WERI-Rb-1 (cell line): Measurements from ENCODE around the gene DHX38.
A peak's percentile ranks its signal among the peaks of the same experiment; 100 is the strongest.

Experiments
- DNase-seq: peaks from one replicate; pipeline ENCODE4 v3.0.0-alpha.2; 2020
- H3K27ac ChIP-seq: fragments of 250-450 bp; sonication (Bioruptor Pico); 2 replicates; pipeline ENCODE4 v1.5.1; 2020; ENCODE audit warnings: mild to moderate bottlenecking, moderate library complexity
- H3K27me3 ChIP-seq: fragments of 250-450 bp; sonication (Bioruptor Pico); 2 replicates; pipeline ENCODE4 v1.5.1; 2021; ENCODE audit warnings: mild to moderate bottlenecking, low read depth, moderate library complexity; ENCODE audit not compliant: insufficient read depth, severe bottlenecking
- H3K36me3 ChIP-seq: fragments of 250-450 bp; sonication (Bioruptor Pico); 2 replicates; pipeline ENCODE4 v1.5.1; 2020; ENCODE audit warnings: mild to moderate bottlenecking, moderate library complexity
- H3K4me3 ChIP-seq: 2 replicates; pipeline ENCODE4 v1.5.1; 2011; ENCODE audit warnings: low read depth, mild to moderate bottlenecking, control low read depth, low read length
- H3K9me3 ChIP-seq: fragments of 250-450 bp; sonication (Bioruptor Pico); 2 replicates; pipeline ENCODE4 v1.5.1; 2021; ENCODE audit warnings: mild to moderate bottlenecking, moderate library complexity; ENCODE audit not compliant: severe bottlenecking
- CTCF ChIP-seq: IDR thresholded peaks from 2 replicates; pipeline ENCODE4 v1.5.1; 2011; ENCODE audit warnings: low read depth, mild to moderate bottlenecking, control low read depth, inconsistent platforms, low read length

The DHX38 gene

DNA sequence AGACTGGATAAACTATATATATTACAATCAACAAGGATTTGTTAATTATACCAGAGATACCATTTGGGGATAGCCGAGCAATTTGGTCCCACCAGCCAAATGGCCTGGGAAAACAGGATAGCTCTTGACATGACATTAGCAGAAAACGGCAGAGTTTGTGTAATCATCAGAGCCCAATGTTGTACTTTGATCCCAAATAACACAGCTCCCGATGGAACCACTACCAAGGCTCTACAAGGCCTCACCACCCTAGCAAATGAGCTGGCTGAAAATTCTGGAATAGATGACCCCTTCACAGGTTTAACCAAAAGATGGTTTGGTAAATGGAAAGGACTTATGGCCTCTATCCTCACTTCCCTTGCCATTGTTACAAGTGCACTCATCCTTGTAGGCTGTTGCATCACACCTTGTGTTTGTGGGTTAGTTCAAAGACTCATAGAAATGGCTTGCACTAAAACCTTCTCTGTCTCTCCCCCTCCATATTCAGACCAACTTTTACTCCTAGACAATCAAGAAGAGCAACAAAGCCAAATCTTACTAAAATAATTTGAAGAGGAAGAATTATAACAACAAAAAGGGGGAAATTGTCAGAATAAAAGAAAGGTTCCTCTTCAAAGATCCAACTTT, 9.8 kb upstream of the DHX38 start:
- H3K36me3 ChIP-seq, result peaks cover 40% of the 10 kb centered on the region
- DNase-seq, result no peak
- peaks cover 2% of the 10 kb centered on the region for H3K9me3 ChIP-seq
- H3K4me3 ChIP-seq, result no peak overlapping the region
- TF ChIP-seq CTCF, result no peak
- H3K27ac ChIP-seq, result no peak overlapping the region
- no peaks in the 10 kb centered on the region for H3K27me3 ChIP-seq

GRCh38 chr16:72084445-72084844, 9.2 kb upstream of the DHX38 start:
- DNase-seq, result no peak
- Histone ChIP-seq H3K27ac (no peak overlapping the region), H3K27me3 (no peaks in the 10 kb centered on the region), H3K9me3 (peaks cover 2% of the 10 kb centered on the region), H3K4me3 (no peak overlapping the region), H3K36me3 (peaks cover 45% of the 10 kb centered on the region)
- no peak for TF ChIP-seq CTCF

DNA sequence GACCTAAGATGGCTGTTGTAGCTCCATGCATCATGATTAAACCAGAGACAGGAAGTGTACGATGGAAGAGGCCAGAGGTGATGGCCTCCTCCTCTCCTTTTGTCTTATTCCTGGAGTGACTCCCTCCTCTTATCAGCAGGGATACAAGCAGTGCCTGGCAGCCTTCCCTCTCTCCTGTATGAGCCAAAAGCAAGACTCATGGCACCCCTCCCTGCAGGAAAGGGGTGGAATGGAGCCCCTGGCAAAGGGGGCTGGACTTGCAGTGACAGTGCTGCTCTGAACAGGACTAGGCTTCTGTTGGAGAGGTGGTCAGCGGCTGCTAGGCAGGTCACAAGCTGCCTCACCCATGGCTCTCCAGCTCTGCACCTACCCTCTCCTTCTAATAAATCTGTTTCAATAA, 8.6 kb upstream of the DHX38 start:
- no peak overlapping the region for H3K27ac ChIP-seq
- no peak for TF ChIP-seq CTCF
- peaks cover 2% of the 10 kb centered on the region for H3K9me3 ChIP-seq
- H3K4me3 ChIP-seq, result no peak overlapping the region
- no peak for DNase-seq
- H3K36me3 ChIP-seq, result peaks cover 51% of the 10 kb centered on the region
- H3K27me3 ChIP-seq, result no peaks in the 10 kb centered on the region

DNA sequence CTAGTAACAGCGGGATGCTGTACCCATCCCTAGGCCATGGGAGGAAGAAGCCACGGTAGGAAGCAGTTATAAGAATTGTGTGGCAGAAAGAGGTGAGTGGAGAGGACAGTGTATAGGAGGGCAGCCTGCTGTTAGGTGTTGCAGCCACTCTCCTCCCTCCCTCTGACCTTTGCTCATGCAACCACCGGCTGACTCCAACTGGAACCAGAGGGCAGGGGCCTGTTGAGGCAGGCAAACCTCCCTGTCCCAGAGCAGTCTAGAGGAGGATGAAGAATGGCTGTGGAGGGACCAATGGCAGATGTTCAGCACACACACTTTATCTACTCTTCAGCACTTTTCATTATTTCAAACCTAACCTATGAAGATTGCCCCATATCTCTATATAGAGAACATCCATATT, 2.4 kb upstream of the DHX38 start:
- no peak for DNase-seq
- TF ChIP-seq CTCF, result no peak
- no peak overlapping the region for H3K27ac ChIP-seq
- peaks cover 41% of the 10 kb centered on the region for H3K36me3 ChIP-seq
- no peaks in the 10 kb centered on the region for H3K27me3 ChIP-seq
- H3K4me3 ChIP-seq, result no peak overlapping the region
- H3K9me3 ChIP-seq, result no peaks in the 10 kb centered on the region

DNA sequence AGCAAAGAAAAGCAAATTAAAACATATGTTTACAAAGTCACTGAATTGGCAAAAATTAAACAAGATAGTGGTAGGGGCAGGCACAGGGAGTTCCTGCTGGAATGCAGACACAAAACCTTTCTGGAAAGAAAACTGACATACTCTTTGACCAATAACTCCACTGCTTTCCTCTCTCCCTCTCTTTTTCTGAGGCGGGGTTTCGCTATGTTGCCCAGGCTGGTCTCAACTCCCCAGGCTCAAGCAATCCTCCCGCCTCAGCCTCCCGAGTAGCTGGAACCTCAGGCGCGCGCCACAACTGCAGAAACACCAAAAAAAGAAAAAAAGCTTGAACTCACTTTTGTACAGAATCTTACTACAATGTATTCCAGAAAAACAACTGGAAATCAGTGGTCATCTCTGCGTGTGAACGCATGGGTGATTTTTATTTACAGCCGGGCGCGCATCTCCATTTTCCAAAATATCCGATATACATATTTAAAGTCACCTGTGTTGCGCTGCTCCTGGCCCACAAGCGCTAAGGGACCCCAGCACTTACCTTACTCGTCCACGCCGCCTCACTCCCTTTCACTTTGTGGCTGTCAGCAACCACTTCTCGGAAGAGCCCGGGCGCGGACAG, 707 bp upstream of the DHX38 start:
- no peaks in the 10 kb centered on the region for H3K9me3 ChIP-seq
- H3K27me3 ChIP-seq, result no peaks in the 10 kb centered on the region
- peak overlapping the region; percentile 98 for H3K4me3 ChIP-seq
- DNase-seq, result no peak
- H3K36me3 ChIP-seq, result peaks cover 45% of the 10 kb centered on the region
- peak overlapping the region; percentile 66 for H3K27ac ChIP-seq
- TF ChIP-seq CTCF, result no peak

- peaks cover 46% of the 10 kb centered on the region for H3K36me3 ChIP-seq
- H3K4me3 ChIP-seq, result peak overlapping the region; percentile 98
- H3K9me3 ChIP-seq, result no peaks in the 10 kb centered on the region
- DNase-seq, result no peak
- no peaks in the 10 kb centered on the region for H3K27me3 ChIP-seq
- no peak for TF ChIP-seq CTCF
- H3K27ac ChIP-seq, result peak overlapping the region; percentile 84
Measured at GRCh38 chr16:72094266-72094610, 591 bp downstream of the DHX38 start.
